ENCODE data around the gene LEF1. TPM values are rescaled to one million over a fixed set of nuclear protein-coding genes. Genes with fewer than 3 reads are reported as not detected.

LEF1 gene
- total RNA-seq, 1 experiment from 2014 or later, result 22.3 TPM

GRCh38 chr4:108024085-108024877, 144.5 kb downstream of the LEF1 start:
- no peak for DNase-seq
- Mint-ChIP-seq H3K4me1 (ENCODE audit: low read depth, unreplicated experiment) (no peaks in the 10 kb centered on the region), H3K27ac (ENCODE audit: unreplicated experiment) (no peak overlapping the region), H3K27me3 (ENCODE audit: insufficient read depth, unreplicated experiment) (no peaks in the 10 kb centered on the region), H3K4me3 (ENCODE audit: unreplicated experiment) (no peak overlapping the region), H3K36me3 (ENCODE audit: insufficient read depth, unreplicated experiment) (peaks cover 11% of the 10 kb centered on the region), H3K9me3 (ENCODE audit: unreplicated experiment) (no peaks in the 10 kb centered on the region)
- intact Hi-C loops (cut with micrococcal nuclease; ENCODE audit: unreplicated experiment), result no loop called here
- no peak for TF ChIP-seq CTCF (IDR thresholded peaks at IDR 0.05; ENCODE audit: insufficient read depth in 1 of 2, low read depth in 1 of 2, low read length in 1 of 2, severe bottlenecking in 1 of 2, unreplicated experiment in 1 of 2)
- CTCF ChIA-PET, result no interaction called here
- H3K36me3 ChIP-seq (ENCODE audit: control insufficient read depth, insufficient read depth, low read length), result no peaks in the 10 kb centered on the region; the same call in 1 of the 2 replicates
- no peaks in the 10 kb centered on the region for H3K4me1 ChIP-seq
- POLR2A ChIA-PET, result no interaction called here
- H3K4me3 ChIP-seq (ENCODE audit: low read depth, low read length), result no peak overlapping the region
- no peaks in the 10 kb centered on the region for H3K9me3 ChIP-seq
- H3K27me3 ChIP-seq (replicated peaks; ENCODE audit: control insufficient read depth, insufficient read depth, low read length), result no peaks in the 10 kb centered on the region
- no TSS peak for BruUV-seq (replicated peaks)

- no peaks in the 10 kb centered on the region for H3K4me1 ChIP-seq
- POLR2A ChIA-PET, result no interaction called here
- H3K4me3 ChIP-seq (ENCODE audit: low read depth, low read length), result no peak overlapping the region
- intact Hi-C loops (cut with micrococcal nuclease; ENCODE audit: unreplicated experiment), result loop anchor here (1.0 to 10.0 kb wide), 4 partner anchors 146 to 553 kb away; partner anchors contain the start of gene LEF1
- TF ChIP-seq CTCF (IDR thresholded peaks at IDR 0.05; ENCODE audit: insufficient read depth in 1 of 2, low read depth in 1 of 2, low read length in 1 of 2, severe bottlenecking in 1 of 2, unreplicated experiment in 1 of 2), result peak in 1 of 2 experiments; percentile 1
- CTCF ChIA-PET, result interaction anchor here (0.6 to 1.5 kb wide), 6 partner anchors 474 to 1244 kb away, joined by 3 to 13 read pairs (median 4); partner anchors contain the start of gene OSTC
- no TSS peak for BruUV-seq (replicated peaks)
- Mint-ChIP-seq H3K9me3 (ENCODE audit: unreplicated experiment) (no peaks in the 10 kb centered on the region), H3K27me3 (ENCODE audit: insufficient read depth, unreplicated experiment) (no peaks in the 10 kb centered on the region), H3K36me3 (ENCODE audit: insufficient read depth, unreplicated experiment) (no peaks in the 10 kb centered on the region), H3K4me1 (ENCODE audit: low read depth, unreplicated experiment) (no peaks in the 10 kb centered on the region), H3K27ac (ENCODE audit: unreplicated experiment) (no peak overlapping the region), H3K4me3 (ENCODE audit: unreplicated experiment) (no peak overlapping the region)
- no peaks in the 10 kb centered on the region for H3K9me3 ChIP-seq
- H3K36me3 ChIP-seq (ENCODE audit: control insufficient read depth, insufficient read depth, low read length), result no peaks in the 10 kb centered on the region; the same call in 1 of the 2 replicates
- H3K27me3 ChIP-seq (replicated peaks; ENCODE audit: control insufficient read depth, insufficient read depth, low read length), result no peaks in the 10 kb centered on the region
- DNase-seq, result no peak
Observed at GRCh38 chr4:108018884-108019187, 149.9 kb downstream of the LEF1 start.

- no peak overlapping the region for H3K27ac Mint-ChIP-seq (ENCODE audit: unreplicated experiment)
Observed at GRCh38 chr4:108018040-108018883, 150.5 kb downstream of the LEF1 start.

More at GRCh38 chr4:108018040-108018883, 150.5 kb downstream of the LEF1 start:
- no peaks in the 10 kb centered on the region for H3K4me1 Mint-ChIP-seq (ENCODE audit: low read depth, unreplicated experiment)
- H3K36me3 Mint-ChIP-seq (ENCODE audit: insufficient read depth, unreplicated experiment), result no peaks in the 10 kb centered on the region
- intact Hi-C loops (cut with micrococcal nuclease; ENCODE audit: unreplicated experiment), result loop anchor here (1.0 to 10.0 kb wide), 4 partner anchors 147 to 554 kb away; partner anchors contain the start of gene LEF1
- ChIA-PET POLR2A (no interaction called here), CTCF (interaction anchor here (0.7 to 1.5 kb wide), 5 partner anchors 475 to 1244 kb away, joined by 3 to 13 read pairs (median 4); partner anchors contain the start of gene OSTC)
- no peaks in the 10 kb centered on the region for H3K9me3 ChIP-seq
- TF ChIP-seq CTCF (IDR thresholded peaks at IDR 0.05; ENCODE audit: insufficient read depth in 1 of 2, low read depth in 1 of 2, low read length in 1 of 2, severe bottlenecking in 1 of 2, unreplicated experiment in 1 of 2), result peak; percentile 69 to 70
- H3K9me3 Mint-ChIP-seq (ENCODE audit: unreplicated experiment), result no peaks in the 10 kb centered on the region
- peak; percentile 69 to 76 for DNase-seq
- H3K36me3 ChIP-seq (ENCODE audit: control insufficient read depth, insufficient read depth, low read length), result no peaks in the 10 kb centered on the region; the same call in 1 of the 2 replicates
- no peaks in the 10 kb centered on the region for H3K4me1 ChIP-seq
- no peak overlapping the region for H3K4me3 ChIP-seq (ENCODE audit: low read depth, low read length)
- no peak overlapping the region for H3K4me3 Mint-ChIP-seq (ENCODE audit: unreplicated experiment)
- no peaks in the 10 kb centered on the region for H3K27me3 ChIP-seq (replicated peaks; ENCODE audit: control insufficient read depth, insufficient read depth, low read length)
- no peaks in the 10 kb centered on the region for H3K27me3 Mint-ChIP-seq (ENCODE audit: insufficient read depth, unreplicated experiment)
- BruUV-seq (replicated peaks), result no TSS peak
